IPS-NIHi11 (cell line): Measurements from ENCODE around the gene OSBPL1A.
"Not testable (repeated sequence)": the region's sequence is repeated elsewhere in the genome, so short reads cannot be mapped to it uniquely, and the experiment has no call there.

ENCODE experiments used
- DNase-seq: peaks from one replicate; pipeline ENCODE4 v3.0.0; 2012; ENCODE audit warnings: mixed read lengths, low spot score

Gene OSBPL1A

DNA sequence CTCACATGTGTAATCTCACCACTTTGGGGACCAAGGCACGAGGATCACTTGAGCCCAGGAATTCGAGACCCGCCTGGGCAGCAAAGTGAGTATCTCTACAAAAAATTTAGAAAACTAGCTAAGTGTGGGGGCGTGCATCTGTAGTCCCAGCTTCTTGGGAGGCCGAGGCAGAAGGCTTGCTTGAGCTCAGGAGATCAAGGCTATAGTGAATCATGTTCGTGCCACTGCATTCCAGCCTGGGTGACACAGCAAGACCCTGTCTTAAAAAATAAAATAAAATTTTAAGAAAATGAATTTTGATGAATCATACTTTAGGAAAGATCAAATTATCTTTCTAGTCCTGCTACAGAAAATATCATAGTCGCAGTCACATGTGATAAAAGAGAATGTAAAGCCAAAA, 211.8 kb downstream of the OSBPL1A start:
- no peak for DNase-seq

DNA sequence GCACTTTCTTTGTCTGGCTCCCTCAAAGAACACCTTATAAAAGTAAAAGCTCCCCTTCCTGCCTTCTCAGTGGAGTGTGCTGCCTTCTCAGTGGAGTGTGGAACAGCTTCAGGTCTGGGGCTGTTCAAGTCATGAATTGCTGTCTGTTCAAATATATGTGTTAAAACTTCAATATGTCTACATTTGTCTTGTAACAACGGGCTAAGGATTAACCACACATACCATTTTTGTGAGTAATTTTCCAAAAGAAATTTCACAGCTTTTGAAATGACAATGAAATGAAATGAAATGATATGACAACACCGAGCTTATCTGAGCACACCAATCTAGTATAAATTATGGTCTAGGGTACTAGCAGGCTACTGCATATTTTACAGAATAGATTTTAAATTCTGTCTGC, 215.8 kb downstream of the OSBPL1A start:
- DNase-seq: no peak

DNA sequence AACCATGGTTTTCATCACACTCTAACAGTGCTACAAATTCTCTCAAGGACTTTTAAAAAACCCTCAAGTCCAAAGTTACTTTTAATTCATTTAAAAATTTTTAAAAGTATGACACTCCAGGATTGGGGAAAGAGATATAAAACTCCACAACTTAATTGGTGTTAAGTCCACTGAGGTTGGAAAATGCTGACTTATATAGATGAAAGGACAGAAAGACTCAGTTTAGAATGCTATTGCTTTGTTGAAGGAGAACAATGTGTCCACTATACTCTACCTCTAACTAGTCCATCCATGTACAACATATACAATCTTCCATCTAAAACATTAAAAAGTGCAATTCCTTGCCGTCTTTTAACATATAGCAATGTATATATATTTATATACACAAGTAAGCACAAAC, 217.6 kb downstream of the OSBPL1A start:
- DNase-seq: no peak

DNA sequence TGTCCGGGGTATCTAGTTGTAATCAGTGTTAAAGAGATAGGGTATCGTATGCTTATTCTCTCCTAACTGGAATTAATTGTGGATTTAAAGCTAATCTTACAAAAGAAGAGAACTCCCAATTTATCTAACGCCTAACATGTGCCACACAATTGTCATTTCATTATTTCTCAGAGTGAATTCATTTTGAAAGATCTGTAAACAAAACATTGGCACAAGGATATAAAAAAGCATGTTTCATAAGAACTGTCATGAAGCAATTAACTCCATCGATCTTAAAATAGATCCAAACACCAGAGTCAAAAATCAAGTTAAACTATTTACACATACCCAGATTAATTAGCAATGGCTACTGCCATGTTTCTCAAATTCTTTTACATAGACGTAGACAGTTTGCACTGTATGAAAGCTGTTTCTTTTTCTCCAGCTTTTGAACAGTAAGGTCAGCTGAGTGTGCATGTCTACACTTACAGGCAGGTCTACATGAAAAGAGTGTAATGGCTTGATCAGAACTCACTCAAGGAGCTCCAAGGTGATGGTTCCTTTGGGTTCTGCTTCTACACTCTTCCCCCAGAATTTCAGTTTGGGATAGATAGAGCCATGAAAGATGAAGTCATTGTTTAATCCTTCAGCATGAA, 220.0 kb downstream of the OSBPL1A start:
- DNase-seq: no peak

DNA sequence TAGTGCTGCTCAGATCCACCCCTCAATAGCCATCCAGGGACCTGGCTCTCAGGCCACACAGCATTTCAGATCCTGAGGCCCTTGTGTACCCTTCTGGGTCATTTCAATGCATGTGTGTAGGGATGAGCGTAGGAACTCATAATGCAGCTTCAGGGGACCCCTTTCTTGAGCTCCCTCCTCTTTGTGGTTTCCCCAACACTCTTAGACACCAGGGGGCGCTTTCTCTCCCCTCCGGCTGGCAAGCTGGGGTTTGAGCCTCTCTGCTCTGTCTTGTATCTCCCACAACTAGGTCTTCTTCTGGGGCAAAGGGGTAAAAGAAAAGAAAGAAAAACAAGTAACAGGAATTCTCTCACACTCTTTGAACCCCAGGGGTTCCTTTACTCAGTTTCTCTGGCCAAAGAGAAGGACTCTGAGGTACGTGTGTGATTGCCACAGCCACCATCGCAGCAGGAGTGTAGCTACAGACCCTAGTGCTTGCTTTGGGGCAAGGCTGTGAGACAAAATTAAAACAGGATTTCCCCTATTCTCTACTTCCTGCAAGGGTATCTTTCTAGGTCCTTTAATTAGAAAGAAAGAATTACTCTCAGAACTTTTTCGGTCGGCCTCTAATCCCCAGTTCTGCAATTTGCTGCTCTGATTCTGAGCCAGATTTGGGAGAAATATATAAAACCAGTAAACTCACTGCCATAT, 220.8 kb downstream of the OSBPL1A start:
- peak; percentile 78 for DNase-seq

DNA sequence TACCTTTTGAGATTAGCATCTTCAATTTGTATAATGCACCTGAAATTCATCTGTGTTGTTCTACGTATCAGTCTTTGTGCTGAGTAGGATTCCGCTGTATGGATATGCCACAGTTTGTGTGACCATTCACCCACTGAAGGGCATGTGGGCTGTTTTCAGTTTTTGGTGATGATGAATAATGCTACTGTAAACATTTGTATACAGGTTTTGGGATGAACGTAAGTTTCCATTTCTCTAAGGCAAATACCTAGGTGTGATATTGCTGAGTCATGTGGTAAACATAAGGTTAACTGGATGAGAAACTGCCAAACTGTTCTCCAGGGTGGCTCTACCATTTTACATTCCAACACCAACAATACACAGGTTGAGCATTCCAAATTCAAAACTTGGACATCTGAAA, 223.6 kb downstream of the OSBPL1A start:
- DNase-seq: no peak

DNA sequence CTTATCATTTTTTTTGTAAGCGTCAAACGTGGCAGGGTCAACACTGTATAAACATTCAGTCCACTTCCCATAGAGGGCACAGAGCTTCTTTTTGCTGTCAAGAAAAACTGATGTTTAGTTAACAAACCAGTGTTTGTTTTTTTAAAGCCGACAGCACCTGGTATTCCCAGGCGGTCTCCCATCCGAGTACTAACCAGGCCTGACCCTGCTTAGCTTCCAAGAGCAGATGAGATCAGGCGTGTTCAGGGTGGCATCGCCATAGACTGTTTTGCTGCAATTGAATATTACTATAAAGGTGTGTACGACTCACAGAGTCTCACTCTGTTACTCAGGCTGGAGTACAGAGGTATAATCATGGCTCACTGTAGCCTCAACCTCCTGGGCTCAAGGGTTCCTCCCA, 227.3 kb downstream of the OSBPL1A start:
- no peak for DNase-seq

DNA sequence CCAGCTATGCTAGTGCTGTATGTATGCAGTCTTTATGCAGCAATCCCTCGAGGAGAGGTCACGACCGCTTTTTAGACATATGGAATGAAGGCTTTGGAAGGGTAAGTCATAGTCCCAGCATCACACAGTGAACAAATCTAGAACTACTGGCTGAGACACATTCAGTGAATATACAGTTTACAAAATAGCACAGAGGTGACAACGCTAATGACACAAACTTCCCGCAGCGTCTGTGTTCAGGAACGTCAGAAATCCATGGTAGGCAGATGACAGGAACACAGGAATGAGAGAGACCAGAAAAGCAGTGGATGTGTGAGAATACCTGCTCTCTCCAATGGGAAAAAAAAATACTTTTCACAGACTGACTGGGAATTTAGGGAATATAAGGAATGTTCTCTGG, 229.1 kb downstream of the OSBPL1A start:
- DNase-seq: no peak

DNA sequence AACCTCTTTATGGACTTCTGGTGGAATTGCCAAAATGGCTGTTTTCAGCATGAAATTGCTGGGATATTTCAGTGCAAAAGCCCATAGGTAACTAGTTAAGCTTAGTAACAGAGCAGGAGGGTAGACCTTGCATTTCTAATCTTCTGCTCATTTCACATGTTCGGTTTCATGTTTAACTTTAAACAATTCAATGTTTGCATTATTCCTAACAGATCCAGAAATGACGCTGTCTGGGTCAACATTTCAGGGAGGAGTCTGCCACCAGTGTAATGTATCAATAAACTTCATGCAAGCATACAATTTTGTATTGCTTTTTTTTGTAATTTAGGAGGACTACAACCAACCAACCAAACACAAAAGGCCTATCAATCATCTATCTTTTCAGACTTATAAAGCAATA, 236.3 kb downstream of the OSBPL1A start:
- DNase-seq: no peak

DNA sequence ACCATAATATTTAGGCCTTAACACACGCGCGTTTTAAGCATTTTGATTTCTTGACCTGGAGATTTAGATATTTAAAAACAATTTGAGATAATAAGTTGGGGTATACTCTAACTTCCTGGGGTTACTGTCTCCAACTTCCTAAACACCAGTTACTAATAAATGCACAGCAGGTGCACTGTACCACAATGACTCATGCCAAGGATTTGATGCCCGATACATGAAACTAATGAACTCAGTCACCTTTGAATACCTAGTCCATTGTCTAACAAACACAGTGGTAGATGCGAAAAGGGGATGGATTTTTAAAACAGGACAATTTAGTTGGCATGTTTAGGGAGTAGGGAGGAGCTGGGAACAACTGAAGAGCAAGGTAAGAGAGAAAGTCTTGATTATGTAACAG, 237.5 kb downstream of the OSBPL1A start:
- DNase-seq: no peak

DNA sequence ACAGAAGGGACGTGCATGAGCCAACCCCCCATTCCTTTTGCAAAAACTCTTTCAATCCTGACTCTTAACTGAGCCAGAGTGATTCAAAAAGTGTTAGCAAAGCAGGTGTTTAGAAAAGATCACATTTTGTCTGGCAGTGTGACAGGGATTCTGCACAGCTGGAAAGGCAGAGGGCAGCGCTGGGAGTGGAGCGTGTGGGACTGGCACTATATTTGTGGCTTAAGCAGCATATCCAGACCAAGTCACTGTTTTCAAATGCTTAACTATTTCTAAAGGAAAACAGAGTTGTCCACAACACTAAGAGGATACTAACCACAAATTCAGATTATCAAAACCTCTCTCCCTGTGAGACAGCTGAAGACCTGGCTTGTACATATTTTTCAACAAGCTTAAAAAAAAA, 239.8 kb downstream of the OSBPL1A start:
- DNase-seq: no peak

DNA sequence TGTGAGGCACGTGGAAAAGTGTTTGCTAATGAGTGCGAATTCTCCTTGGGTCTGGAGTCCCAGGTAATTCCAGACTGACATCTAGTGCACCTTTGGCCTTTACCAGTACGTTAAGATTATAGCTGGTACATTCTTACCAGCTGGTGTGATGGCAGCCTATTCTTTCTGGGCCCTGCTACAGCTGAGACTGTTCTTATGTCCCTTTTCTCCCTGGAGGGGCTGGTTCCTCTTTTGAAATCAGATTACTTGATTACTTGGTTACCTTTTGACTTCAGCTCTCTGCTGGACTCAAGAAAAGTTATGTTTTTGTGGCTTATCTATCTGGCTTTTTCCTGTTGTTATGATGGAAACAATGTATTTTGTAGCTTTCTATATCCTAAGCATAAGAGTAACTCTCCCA, 244.2 kb downstream of the OSBPL1A start:
- no peak for DNase-seq

DNA sequence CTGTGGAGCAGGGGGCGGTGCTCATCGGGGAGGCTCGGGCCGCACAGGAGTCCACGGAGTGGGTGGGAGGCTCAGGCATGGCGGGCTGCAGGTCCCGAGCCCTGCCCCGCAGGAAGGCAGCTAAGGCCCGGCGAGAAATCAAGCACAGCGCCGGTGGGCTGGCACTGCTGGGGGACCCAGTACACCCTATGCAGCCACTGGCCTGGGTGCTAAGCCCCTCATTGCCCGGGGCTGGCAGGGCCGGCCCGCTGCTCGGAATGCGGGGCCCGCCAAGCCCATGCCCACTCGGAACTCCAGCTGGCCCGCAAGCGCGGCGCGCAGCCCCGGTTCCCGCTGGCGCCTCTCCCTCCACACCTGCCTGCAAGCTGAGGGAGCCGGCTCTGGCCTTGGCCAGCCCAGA, 248.0 kb downstream of the OSBPL1A start:
- DNase-seq: not testable (repeated sequence)

DNA sequence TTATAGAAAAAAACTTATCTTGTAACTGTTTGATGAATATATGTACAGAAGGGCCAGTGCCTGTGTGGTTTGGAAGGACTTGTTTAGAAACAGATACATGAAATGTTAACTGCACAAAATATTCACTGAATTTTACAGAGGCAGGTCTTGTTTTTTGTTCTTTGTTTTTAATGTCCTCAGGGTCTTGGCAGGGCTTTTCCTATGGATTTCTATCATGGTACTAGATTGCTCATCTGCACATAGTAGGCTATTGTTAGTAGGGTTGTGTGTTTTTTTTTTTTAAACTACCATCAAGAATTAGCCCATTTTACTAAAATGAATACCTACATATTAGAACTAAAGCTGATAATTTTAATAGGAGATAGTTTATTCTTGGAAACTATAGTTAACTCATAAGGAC, 255.2 kb downstream of the OSBPL1A start:
- no peak for DNase-seq

DNA sequence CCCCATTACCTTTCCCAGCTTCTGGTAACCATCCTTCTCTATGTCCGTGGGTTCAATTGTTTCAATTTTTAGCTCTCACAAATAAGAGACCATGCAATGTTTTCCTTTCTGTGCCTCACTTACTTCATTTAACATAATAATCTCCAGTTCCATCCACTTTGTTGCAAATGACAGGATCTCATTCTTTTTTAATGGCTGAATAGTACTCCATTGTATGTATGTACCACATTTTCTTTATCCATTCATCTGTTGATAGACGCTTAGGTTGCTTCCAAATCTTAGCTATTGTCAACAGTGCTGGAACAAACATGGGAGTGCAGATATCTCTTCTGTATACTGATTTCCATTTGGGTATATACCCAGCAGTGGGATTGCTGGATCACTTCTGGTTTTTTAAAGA, 256.9 kb downstream of the OSBPL1A start:
- no peak for DNase-seq

DNA sequence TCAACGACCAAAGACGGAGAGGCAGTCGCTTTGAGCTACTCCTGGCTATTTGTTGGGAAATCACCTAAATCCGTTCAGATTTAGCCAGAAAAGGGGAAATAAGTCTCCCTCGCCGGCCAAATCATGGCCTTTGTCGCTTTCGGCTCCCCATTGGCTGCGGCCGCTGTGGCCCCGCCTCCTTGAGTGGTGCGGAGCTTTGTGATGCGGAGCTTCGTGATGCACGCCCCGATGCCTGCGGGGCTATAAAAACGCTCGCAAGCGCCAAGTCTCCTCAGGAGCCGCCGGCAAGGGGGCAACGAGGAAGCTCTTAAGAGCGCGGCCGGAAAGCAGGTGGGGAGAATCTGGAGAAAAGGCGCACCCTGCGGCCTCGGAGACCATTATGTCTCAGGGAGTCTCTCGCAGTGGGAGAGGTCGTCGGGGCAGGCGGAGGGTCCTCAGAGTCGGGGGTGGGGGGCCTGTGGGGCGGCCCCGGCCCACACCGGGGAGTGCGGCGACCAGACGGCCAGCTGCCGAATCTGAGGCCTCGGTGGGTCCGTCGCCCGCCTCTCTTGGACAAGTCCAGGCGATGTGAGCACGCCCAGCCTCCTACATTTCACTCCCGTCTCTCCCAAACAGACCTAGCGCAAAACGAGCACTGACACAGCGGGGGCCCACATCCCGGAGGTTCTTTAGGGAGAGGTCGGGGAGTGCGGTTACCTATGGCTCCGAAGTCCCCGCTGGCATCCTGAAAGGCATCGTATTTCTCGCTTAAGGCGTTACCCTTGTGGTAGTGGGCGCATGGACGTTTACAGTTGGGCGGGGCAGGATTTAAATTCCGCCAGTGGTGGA, 258.6 kb downstream of the OSBPL1A start, which contains the start of gene CABYR:
TSS of gene CABYR (plus strand) at position 274 of the 828 bp plus-strand sequence. CDS start 4,053 bp downstream, outside the sequence.
- peak; percentile 89 for DNase-seq

DNA sequence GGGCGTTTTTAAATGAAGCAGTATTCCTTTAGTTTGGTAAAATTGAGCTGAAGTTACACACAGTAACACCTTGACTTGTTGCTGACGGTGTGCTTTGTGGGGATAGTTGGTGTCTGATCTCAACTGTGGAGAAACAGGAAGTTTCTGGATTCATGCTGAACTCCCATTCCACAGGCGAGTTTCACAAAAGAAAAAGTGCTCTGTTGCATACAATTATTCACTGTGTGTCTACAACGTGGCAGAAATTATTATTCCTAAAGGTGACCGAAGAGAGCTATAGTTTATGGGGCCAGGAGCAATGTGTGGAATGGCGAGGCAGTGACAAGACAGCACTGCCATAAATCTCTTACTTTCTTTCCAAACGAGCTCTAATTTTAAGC, 259.2 kb downstream of the OSBPL1A start:
- DNase-seq: no peak

DNA sequence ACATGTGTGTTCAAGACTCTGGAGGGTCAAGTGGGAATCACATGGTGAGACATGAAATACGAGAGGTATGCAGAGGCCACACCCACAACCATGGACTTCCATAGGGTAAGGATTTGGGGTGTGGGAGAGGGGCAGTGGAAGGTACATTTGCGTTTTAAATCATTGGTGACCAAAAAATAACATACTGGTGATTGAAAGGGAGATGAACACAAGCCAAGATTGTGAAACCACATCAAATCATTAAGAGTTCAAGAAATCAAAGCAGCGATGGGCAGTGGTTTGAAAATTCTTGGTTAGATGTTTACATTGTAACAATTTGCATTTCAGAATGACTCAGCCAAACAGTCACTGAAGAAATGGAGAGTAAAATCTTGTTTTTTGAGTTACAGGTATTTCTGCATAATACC, 260.7 kb downstream of the OSBPL1A start:
- DNase-seq: no peak

DNA sequence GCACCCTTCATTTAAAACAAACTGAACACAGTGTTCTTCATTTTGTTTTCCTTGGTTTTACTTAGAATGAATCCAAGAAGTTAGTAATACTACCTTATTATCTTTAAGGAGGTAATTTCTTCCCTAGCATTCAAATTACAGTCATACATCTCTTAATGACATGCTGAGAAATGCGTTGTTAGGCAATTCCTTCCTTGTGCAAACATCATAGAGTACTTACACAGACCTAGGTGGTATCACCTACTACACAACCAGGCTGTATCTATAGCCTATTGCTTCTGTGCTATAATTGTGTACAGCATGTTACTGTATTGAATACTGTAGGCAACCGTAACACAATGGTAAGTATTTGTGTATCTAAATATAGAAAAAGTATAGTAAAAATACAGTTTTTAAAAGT, 267.1 kb downstream of the OSBPL1A start:
- DNase-seq: no peak

DNA sequence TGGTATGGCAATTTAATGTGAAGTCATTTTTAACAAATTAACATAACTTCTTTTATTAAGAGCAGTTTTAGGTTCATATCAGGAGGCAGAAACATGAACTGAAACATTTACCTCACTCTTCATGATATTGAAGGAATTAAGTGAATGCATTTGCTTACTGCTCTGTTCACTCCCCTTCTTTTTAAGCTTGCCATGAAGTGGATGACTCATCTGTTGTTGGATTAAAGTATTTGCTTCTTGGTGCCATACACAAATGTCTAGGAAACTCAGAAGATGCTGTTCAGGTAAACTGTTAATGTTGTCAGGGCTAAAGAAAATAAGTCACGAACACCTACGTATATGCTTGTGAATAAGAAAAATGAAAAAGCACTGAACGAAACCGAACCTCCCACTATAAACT, 268.9 kb downstream of the OSBPL1A start:
- no peak for DNase-seq

DNA sequence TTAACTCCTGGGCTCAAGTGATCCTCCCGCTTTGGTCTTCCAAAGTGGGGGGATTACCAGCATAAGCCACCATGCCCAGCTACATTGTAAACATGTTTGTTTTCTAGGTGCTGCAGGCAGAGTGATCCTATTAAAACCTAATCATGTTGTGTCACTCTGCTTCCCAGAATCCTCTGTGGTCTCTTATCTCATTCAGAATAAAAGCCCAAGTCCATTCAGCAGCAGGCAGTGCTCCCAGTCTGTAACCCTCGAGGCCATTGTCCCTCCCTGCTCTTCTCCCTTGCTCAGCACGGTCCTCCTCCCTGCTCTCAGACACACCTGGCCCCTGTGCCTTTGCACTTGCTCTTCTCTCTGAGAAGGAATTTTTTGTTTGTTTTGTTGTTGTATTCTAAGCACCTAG, 269.9 kb downstream of the OSBPL1A start:
- DNase-seq: no peak

DNA sequence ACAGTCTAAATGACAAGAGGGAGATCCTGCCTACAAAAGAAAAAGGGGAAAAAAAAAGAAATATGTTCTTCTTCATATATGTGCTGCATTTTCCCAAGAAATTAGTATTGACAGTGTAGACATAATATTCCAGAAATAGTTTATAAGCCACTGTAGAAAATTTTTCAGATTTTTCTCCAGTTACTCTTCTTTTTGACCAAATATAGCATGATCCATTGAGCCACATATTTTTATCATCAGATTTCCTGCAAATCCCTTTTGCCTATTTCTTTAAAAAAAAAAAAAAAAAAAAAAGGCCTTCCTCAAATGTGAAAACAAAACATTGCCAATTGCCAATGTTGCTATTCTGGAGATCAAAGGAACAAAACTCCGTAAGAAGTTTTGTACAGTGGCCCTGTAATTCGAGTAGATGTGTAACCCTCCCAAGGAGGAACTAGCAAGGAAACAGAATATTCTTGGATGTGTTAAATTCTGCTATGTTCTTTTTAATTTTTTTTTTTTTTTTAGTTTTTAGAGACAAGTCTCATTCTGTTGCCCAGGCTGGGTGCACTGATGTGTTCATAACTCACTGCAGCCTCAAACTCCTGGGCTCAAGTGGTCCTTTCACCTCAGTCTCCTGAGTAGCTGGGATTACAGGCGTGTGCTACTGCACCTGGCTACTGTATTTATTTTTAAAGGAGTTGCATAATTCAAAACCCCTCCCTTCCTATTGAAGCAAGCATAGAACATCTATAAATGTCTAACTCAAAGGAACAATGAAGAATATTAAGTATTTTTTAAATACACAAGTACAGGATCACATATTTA, 271.3 kb downstream of the OSBPL1A start:
- no peak for DNase-seq
